MCF 10A (cell line): ENCODE measurements around the gene ZNF688. TPM values are rescaled to one million over a fixed set of nuclear protein-coding genes. Genes with fewer than 3 reads are reported as not detected.

Source experiments
- BruUV-seq: library from RNA; stranded (reverse); fragments of 400-500 nt; replicated peaks from 2 replicates; lab custom pipeline; 2021; lab: Mats Ljungman, UMichigan
- CTCF ChIA-PET: fragments of 300-600 bp; sonication (Branson Sonifier 250); formaldehyde crosslinking; extraction: SDS; loops from one replicate; lab custom pipeline; 2021; ENCODE audit warnings: antibody characterized with exemption, inconsistent platforms; lab: Yijun Ruan, JAX
- POLR2A ChIA-PET: fragments of 300-600, 350-650 bp; sonication (Branson Sonifier 250); formaldehyde crosslinking; extraction: SDS; loops from one replicate; lab custom pipeline; 2020; ENCODE audit warnings: antibody characterized with exemption, inconsistent platforms; lab: Yijun Ruan, JAX
- DNase-seq: peaks from one replicate; pipeline ENCODE4 v3.0.0-alpha.2; 2018; ENCODE audit not compliant: unreplicated experiment
- H3K27ac Mint-ChIP-seq: one replicate; pipeline ENCODE4 v1.8.0; 2022; ENCODE audit warnings: mild to moderate bottlenecking, low read depth, mixed read lengths; ENCODE audit not compliant: unreplicated experiment
- H3K27me3 Mint-ChIP-seq: one replicate; pipeline ENCODE4 v1.8.0; 2022; ENCODE audit warnings: mixed read lengths; ENCODE audit not compliant: insufficient read depth, unreplicated experiment
- H3K36me3 Mint-ChIP-seq: one replicate; pipeline ENCODE4 v1.8.0; 2022; ENCODE audit warnings: mild to moderate bottlenecking, moderate library complexity, mixed read lengths; ENCODE audit not compliant: insufficient read depth, unreplicated experiment
- H3K4me1 Mint-ChIP-seq: one replicate; pipeline ENCODE4 v1.8.0; 2022; ENCODE audit warnings: mixed read lengths; ENCODE audit not compliant: insufficient read depth, unreplicated experiment
- H3K4me3 Mint-ChIP-seq: one replicate; pipeline ENCODE4 v1.8.0; 2022; ENCODE audit warnings: mild to moderate bottlenecking, moderate library complexity, mixed read lengths; ENCODE audit not compliant: unreplicated experiment
- H3K9me3 Mint-ChIP-seq: one replicate; pipeline ENCODE4 v1.8.0; 2022; ENCODE audit warnings: mixed read lengths; ENCODE audit not compliant: unreplicated experiment
- intact Hi-C: fragments of 100-400 bp; cut with micrococcal nuclease; formaldehyde crosslinking; loops from 2 replicates; pipeline ENCODE4 v1.14.1; 2022
- total RNA-seq: library from RNA; stranded (reverse); gene quantifications from 2 replicates; pipeline ENCODE4 v1.2.3, GENCODE V29; 2022
- TF ChIP-seq, protein P1 (sequence below): fragments of 200-600 bp; IDR thresholded peaks from one replicate; pipeline ENCODE4 v1.8.0; 2022; ENCODE audit warnings: antibody characterized with exemption, mild to moderate bottlenecking; ENCODE audit not compliant: unreplicated experiment

The ZNF688 gene
- total RNA-seq, 1 experiment from 2014 or later = 9.0 TPM

DNA sequence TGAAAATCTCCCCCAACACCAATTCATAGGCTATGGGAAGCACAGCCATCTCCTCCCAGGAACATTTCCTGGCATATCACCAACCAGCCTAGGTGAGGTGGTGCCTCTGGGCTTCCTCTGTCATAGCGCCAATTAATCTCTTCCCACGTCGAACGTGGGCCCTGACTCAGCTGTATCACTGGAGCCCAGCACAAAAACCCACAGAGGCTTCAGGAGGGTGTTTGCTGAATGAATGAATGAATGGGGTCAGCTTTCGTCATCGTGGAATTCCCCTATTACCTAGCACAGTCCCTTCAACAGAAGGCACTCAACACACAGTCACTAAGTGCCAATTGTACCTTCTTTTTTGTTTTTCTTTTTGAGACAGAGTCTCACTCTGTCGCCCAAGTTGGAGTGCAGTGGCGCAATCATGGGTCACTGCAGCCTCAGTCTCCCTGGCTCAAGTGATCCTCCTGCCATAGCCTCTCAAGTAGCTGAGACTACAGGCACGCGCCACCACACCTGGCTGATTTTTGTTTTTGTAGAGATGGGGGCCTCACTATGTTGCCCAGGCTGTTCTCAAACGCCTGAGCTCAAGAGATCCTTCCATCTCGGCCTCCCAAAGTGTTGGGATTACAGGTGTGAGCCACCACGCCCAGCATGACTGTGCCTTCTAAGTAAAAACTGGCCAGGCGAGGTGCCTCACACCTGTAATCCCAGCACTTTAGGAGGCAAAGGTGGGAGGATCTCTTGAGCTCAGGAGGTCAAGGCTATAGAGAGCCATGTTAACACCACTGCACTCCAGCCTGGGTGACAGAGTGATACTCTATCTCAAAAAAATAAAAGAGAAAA lies 4.1 kb downstream of the ZNF688 start:
- CTCF ChIA-PET = interaction anchor here (0.6 to 3.0 kb wide), 5 partner anchors 26 to 137 kb away, joined by 3 to 11 read pairs (median 3); partner anchors contain the start of gene DCTPP1
- no TSS peak for BruUV-seq
- H3K27ac Mint-ChIP-seq = peak overlapping the region; percentile 95

DNA sequence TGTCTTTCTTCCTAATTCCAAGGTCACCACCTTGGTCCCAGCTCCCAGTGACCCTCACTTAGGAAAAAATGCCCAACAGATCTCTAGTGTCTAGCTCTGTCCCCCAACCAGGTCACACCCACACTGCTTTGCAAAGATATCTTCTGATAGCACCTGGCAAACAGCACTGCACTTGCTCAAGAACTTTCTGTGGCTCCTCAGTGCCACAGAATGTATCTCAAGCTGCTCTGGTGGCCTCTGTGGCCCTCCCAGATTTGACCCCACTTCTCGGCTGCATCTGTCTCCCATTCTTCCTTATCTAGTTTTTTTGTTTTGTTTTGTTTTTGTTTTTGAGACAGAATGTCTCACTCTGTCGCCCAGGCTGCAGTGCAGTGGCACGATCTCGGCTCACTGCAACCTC lies 5.0 kb downstream of the ZNF688 start:
- TF ChIP-seq, protein P1, sequence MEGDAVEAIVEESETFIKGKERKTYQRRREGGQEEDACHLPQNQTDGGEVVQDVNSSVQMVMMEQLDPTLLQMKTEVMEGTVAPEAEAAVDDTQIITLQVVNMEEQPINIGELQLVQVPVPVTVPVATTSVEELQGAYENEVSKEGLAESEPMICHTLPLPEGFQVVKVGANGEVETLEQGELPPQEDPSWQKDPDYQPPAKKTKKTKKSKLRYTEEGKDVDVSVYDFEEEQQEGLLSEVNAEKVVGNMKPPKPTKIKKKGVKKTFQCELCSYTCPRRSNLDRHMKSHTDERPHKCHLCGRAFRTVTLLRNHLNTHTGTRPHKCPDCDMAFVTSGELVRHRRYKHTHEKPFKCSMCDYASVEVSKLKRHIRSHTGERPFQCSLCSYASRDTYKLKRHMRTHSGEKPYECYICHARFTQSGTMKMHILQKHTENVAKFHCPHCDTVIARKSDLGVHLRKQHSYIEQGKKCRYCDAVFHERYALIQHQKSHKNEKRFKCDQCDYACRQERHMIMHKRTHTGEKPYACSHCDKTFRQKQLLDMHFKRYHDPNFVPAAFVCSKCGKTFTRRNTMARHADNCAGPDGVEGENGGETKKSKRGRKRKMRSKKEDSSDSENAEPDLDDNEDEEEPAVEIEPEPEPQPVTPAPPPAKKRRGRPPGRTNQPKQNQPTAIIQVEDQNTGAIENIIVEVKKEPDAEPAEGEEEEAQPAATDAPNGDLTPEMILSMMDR = no peak
- Mint-ChIP-seq H3K27ac (peak overlapping the region; percentile 95), H3K4me1 (peaks cover 20% of the 10 kb centered on the region), H3K4me3 (no peak overlapping the region), H3K36me3 (peaks cover 9% of the 10 kb centered on the region), H3K9me3 (no peaks in the 10 kb centered on the region), H3K27me3 (no peaks in the 10 kb centered on the region)
- POLR2A ChIA-PET = interaction anchor here (0.6 to 4.3 kb wide), 9 partner anchors 8 to 149 kb away, joined by 3 to 34 read pairs (median 3); partner anchors contain the start of genes DCTPP1, ZNF747, ZNF764 and ZNF785
- no TSS peak for BruUV-seq
- CTCF ChIA-PET = interaction anchor here (0.7 to 3.0 kb wide), 7 partner anchors 9 to 136 kb away, joined by 3 to 11 read pairs (median 3); partner anchors contain the start of gene DCTPP1
- DNase-seq = no peak
- intact Hi-C loops = no loop called here

More for the DNA sequence above, 4.1 kb downstream of the ZNF688 start:
- TF ChIP-seq, protein P1 = no peak
- Mint-ChIP-seq H3K4me3 (peak overlapping the region; percentile 34), H3K27me3 (no peaks in the 10 kb centered on the region), H3K36me3 (peaks cover 9% of the 10 kb centered on the region), H3K9me3 (no peaks in the 10 kb centered on the region), H3K4me1 (peaks cover 24% of the 10 kb centered on the region)
- POLR2A ChIA-PET = interaction anchor here (0.9 to 4.3 kb wide), 9 partner anchors 9 to 196 kb away, joined by 3 to 34 read pairs (median 4); partner anchors contain the start of genes DCTPP1, TBC1D10B, ZNF747 and ZNF764
- intact Hi-C loops = no loop called here
- peak; percentile 85 for DNase-seq

DNA sequence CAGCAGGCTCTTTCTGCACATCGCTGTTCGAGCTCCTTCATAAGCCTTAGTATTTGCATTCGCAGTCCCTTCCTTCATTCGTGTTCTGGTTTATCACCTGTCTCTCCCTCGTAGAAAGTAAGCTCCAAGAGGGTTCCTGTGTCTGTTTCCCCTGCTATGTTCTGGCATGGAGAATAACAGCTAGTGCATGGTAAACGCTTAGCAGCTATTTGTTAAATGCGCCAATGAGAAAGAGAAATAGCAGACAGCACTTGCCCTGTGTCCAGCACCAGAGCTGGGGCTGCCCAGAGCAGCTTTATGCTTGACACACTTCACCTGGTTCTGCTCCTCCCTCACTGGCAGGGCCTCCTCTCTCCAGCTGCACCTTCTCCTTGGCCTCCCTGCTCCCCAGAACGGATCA lies 5.5 kb downstream of the ZNF688 start:
- Mint-ChIP-seq H3K4me1 (peaks cover 20% of the 10 kb centered on the region), H3K27me3 (no peaks in the 10 kb centered on the region), H3K36me3 (peaks cover 9% of the 10 kb centered on the region), H3K27ac (peak overlapping the region; percentile 95), H3K9me3 (no peaks in the 10 kb centered on the region), H3K4me3 (no peak overlapping the region)
- intact Hi-C loops = no loop called here
- TF ChIP-seq, protein P1 = no peak
- no TSS peak for BruUV-seq
- CTCF ChIA-PET = interaction anchor here (0.6 to 3.0 kb wide), 6 partner anchors 8 to 136 kb away, joined by 3 to 11 read pairs (median 3); partner anchors contain the start of gene DCTPP1
- no peak for DNase-seq
- POLR2A ChIA-PET = interaction anchor here (0.9 to 4.3 kb wide), 4 partner anchors 8 to 148 kb away, joined by 3 to 34 read pairs (median 4); partner anchors contain the start of genes DCTPP1 and ZNF764

DNA sequence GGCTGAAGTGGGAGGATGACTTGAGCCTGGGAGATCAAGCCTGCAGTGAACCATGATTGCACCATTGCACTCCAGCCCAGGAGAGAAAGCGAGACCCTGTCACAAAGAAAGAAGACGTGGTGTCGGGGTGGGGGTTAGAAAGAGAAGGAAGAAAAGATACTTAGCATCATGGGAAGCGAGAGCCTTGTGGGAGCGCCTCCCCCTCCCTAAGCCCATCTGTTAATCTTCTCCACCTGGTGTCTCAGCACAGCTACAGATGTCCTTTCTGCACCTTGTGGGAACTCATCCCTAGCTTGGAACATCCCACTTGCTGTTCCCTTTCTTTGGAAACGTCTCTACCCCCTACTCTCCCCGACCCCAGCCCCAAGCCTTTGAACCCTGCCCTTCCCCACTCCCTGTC lies 6.0 kb downstream of the ZNF688 start:
- POLR2A ChIA-PET = interaction anchor here (0.9 to 4.3 kb wide), 5 partner anchors 7 to 148 kb away, joined by 3 to 34 read pairs (median 3); partner anchors contain the start of genes DCTPP1 and ZNF764

More for the DNA sequence above, 6.0 kb downstream of the ZNF688 start:
- H3K4me3 Mint-ChIP-seq = no peak overlapping the region
- no peak overlapping the region for H3K27ac Mint-ChIP-seq
- H3K36me3 Mint-ChIP-seq = peaks cover 9% of the 10 kb centered on the region
- no peaks in the 10 kb centered on the region for H3K9me3 Mint-ChIP-seq
- no TSS peak for BruUV-seq
- CTCF ChIA-PET = interaction anchor here (0.6 to 3.0 kb wide), 4 partner anchors 8 to 135 kb away, joined by 3 to 11 read pairs (median 3); partner anchors contain the start of gene DCTPP1
- H3K4me1 Mint-ChIP-seq = peaks cover 20% of the 10 kb centered on the region
- H3K27me3 Mint-ChIP-seq = no peaks in the 10 kb centered on the region
- intact Hi-C loops = no loop called here
- TF ChIP-seq, protein P1 = no peak
- DNase-seq = no peak
